Neuronal stem cell (in vitro differentiated cells): ENCODE data around the gene MZT2B.
"Not testable (repeated sequence)": the region's sequence is repeated elsewhere in the genome, so short reads cannot be mapped to it uniquely, and the experiment has no call there.

ENCODE experiments used
- DNase-seq: peaks from one replicate; pipeline ENCODE4 v3.0.0-alpha.2; 2013; ENCODE audit warnings: low spot score
- H2AFZ ChIP-seq: one replicate; pipeline ENCODE4 v1.6.1; 2013; ENCODE audit warnings: mild to moderate bottlenecking, low read length, inconsistent platforms
- H2AK5ac ChIP-seq: 2 replicates; pipeline ENCODE4 v1.6.1; 2013; ENCODE audit warnings: low read depth, mild to moderate bottlenecking, inconsistent platforms, low read length, moderate library complexity, mixed read lengths
- H2BK120ac ChIP-seq: 2 replicates; pipeline ENCODE4 v1.6.1; 2013; ENCODE audit warnings: low read depth, mild to moderate bottlenecking, inconsistent platforms, low read length, moderate library complexity, mixed read lengths
- H2BK12ac ChIP-seq: one replicate; pipeline ENCODE4 v1.6.1; 2013; ENCODE audit warnings: low read length, inconsistent platforms
- H2BK15ac ChIP-seq: 2 replicates; pipeline ENCODE4 v1.6.1; 2013; ENCODE audit warnings: mild to moderate bottlenecking, low read length, inconsistent platforms, mixed read lengths
- H2BK5ac ChIP-seq: one replicate; pipeline ENCODE4 v1.6.1; 2013; ENCODE audit warnings: inconsistent platforms, mild to moderate bottlenecking, low read length, moderate library complexity
- H3K14ac ChIP-seq: one replicate; pipeline ENCODE4 v1.6.1; 2013; ENCODE audit warnings: low read length, inconsistent platforms
- H3K18ac ChIP-seq: 2 replicates; pipeline ENCODE4 v1.6.1; 2013; ENCODE audit warnings: low read length, inconsistent platforms
- H3K23ac ChIP-seq: 2 replicates; pipeline ENCODE4 v1.6.1; 2013; ENCODE audit warnings: low read depth, mild to moderate bottlenecking, mixed read lengths, low read length, inconsistent platforms; ENCODE audit not compliant: poor library complexity
- H3K27ac ChIP-seq: replicated peaks from 3 replicates; pipeline ENCODE4 v1.5.1; 2013; ENCODE audit warnings: low read length, inconsistent platforms
- H3K27me3 ChIP-seq, 3 experiments: 2 replicates each; pipeline ENCODE4 v1.6.1; 2013; ENCODE audit warnings: low read length in 3 of 3, mild to moderate bottlenecking in 2 of 3, inconsistent platforms in 1 of 3, low read depth in 1 of 3, mixed read lengths in 1 of 3, moderate library complexity in 1 of 3; ENCODE audit not compliant: control insufficient read depth in 3 of 3, insufficient read depth in 3 of 3
- H3K36me3 ChIP-seq, 2 donors: replicated peaks in 1 of 2; 2 replicates each; pipeline ENCODE4 v1.6.1; 2013; ENCODE audit warnings: low read length in 2 of 2; ENCODE audit not compliant: control insufficient read depth in 2 of 2, insufficient read depth in 2 of 2
- H3K4ac ChIP-seq: 2 replicates; pipeline ENCODE4 v1.6.1; 2013; ENCODE audit warnings: inconsistent platforms, mild to moderate bottlenecking, low read length, moderate library complexity
- H3K4me1 ChIP-seq, 2 donors: 1 replicate in 1 of 2; 2 replicates in 1 of 2; pipeline ENCODE4 v1.6.1; 2013; ENCODE audit warnings: low read length in 2 of 2, low read depth in 1 of 2; ENCODE audit not compliant: control insufficient read depth in 2 of 2, insufficient read depth in 1 of 2
- H3K4me2 ChIP-seq: one replicate; pipeline ENCODE4 v1.6.1; 2013; ENCODE audit warnings: mild to moderate bottlenecking, low read length, inconsistent platforms; ENCODE audit not compliant: insufficient read depth, poor library complexity, severe bottlenecking
- H3K4me3 ChIP-seq, 2 donors: 2 replicates each; pipeline ENCODE4 v1.5.1; 2013; ENCODE audit warnings: low read length in 2 of 2, mild to moderate bottlenecking in 2 of 2, inconsistent platforms in 1 of 2, moderate library complexity in 1 of 2
- H3K79me1 ChIP-seq: one replicate; pipeline ENCODE4 v1.6.1; 2013; ENCODE audit warnings: low read depth, mild to moderate bottlenecking, inconsistent platforms, low read length, moderate library complexity
- H3K9ac ChIP-seq: one replicate; pipeline ENCODE4 v1.6.1; 2013; ENCODE audit warnings: mild to moderate bottlenecking, low read depth, low read length, inconsistent platforms; ENCODE audit not compliant: poor library complexity
- H3K9me3 ChIP-seq, 2 donors: replicated peaks in 1 of 2; 2 replicates each; pipeline versions ENCODE3 to v1.6.1; 2013; ENCODE audit warnings: low read length in 2 of 2, mild to moderate bottlenecking in 2 of 2, inconsistent platforms in 1 of 2, low read depth in 1 of 2, mixed read lengths in 1 of 2, moderate library complexity in 1 of 2; ENCODE audit not compliant: control insufficient read depth in 2 of 2, insufficient read depth in 1 of 2
- H4K8ac ChIP-seq: one replicate; pipeline ENCODE4 v1.6.1; 2013; ENCODE audit warnings: low read depth, mild to moderate bottlenecking, inconsistent platforms, low read length, moderate library complexity
- H4K91ac ChIP-seq: one replicate; pipeline ENCODE4 v1.6.1; 2013; ENCODE audit warnings: low read length, low read depth, mild to moderate bottlenecking, inconsistent platforms; ENCODE audit not compliant: poor library complexity
- WGBS, 2 donors: extraction: QIAGEN DNeasy Blood & Tissue Kit; methylation state at CpG; one replicate each; pipeline ENCODE4 v1.1.7; 2013; ENCODE audit warnings: missing lambda C conversion rate in 2 of 2, mixed read lengths in 1 of 2; ENCODE audit not compliant: insufficient read length in 2 of 2, insufficient replicate concordance in 1 of 2; ENCODE audit errors: extremely low coverage in 2 of 2; 5-methylcytosine and 5-hydroxymethylcytosine counted together

The MZT2B gene

GRCh38 chr2:130186391-130186790 is 4.3 kb downstream of the MZT2B start:
- Histone ChIP-seq H3K9ac (no peak overlapping the region), H3K4me2 (no peak overlapping the region), H2AFZ (no peak overlapping the region), H3K18ac (no peak overlapping the region), H2BK15ac (no peak overlapping the region), H3K79me1 (peaks cover 4% of the 10 kb centered on the region), H3K4ac (no peak overlapping the region), H3K36me3 (peaks cover 4 to 19% of the 10 kb centered on the region in 2 donors), H4K91ac (no peak overlapping the region), H3K27ac (no peak overlapping the region), H3K27me3 (no peaks in the 10 kb centered on the region), H4K8ac (no peak overlapping the region), H2BK120ac (no peak overlapping the region), H3K4me1 (peaks cover 14 to 15% of the 10 kb centered on the region in 2 donors), H2BK5ac (no peak overlapping the region), H3K23ac (no peak overlapping the region), H3K4me3 (no peak overlapping the region), H3K9me3 (no peaks in the 10 kb centered on the region), H2AK5ac (no peak overlapping the region), H2BK12ac (no peak overlapping the region), H3K14ac (no peak overlapping the region)
- no peak for DNase-seq
- no CpG with 5 or more reads among the region's 5 CpGs for WGBS, 2 donors

GRCh38 chr2:130187268-130187667 is 5.2 kb downstream of the MZT2B start:
- Histone ChIP-seq H2BK15ac (no peak overlapping the region), H3K14ac (no peak overlapping the region), H3K27me3 (no peaks in the 10 kb centered on the region), H2AK5ac (no peak overlapping the region), H3K79me1 (peaks cover 4% of the 10 kb centered on the region), H3K36me3 (peaks cover 4 to 19% of the 10 kb centered on the region in 2 donors), H3K4me2 (no peak overlapping the region), H3K9ac (no peak overlapping the region), H3K9me3 (no peaks in the 10 kb centered on the region), H2BK120ac (no peak overlapping the region), H2BK12ac (no peak overlapping the region), H3K4me1 (peaks cover 14 to 15% of the 10 kb centered on the region in 2 donors), H3K23ac (no peak overlapping the region), H3K4me3 (no peak overlapping the region), H4K8ac (no peak overlapping the region), H3K27ac (no peak overlapping the region), H2AFZ (no peak overlapping the region), H4K91ac (no peak overlapping the region), H2BK5ac (no peak overlapping the region), H3K4ac (no peak overlapping the region), H3K18ac (no peak overlapping the region)
- no CpG with 5 or more reads among the region's 8 CpGs for WGBS, 2 donors
- DNase-seq = no peak

- H3K9me3 ChIP-seq, H3K4ac ChIP-seq, H4K8ac ChIP-seq, H2AFZ ChIP-seq, H3K14ac ChIP-seq, H4K91ac ChIP-seq, H2AK5ac ChIP-seq, H3K4me3 ChIP-seq, H3K79me1 ChIP-seq, H3K9ac ChIP-seq, H2BK12ac ChIP-seq, H2BK5ac ChIP-seq, H3K27ac ChIP-seq, H3K18ac ChIP-seq, H3K27me3 ChIP-seq, H2BK120ac ChIP-seq, H3K23ac ChIP-seq, DNase-seq, H2BK15ac ChIP-seq, H3K4me2 ChIP-seq: not testable (repeated sequence)
- no CpG with 5 or more reads among the region's 17 CpGs for WGBS, 2 donors
- peaks cover 4 to 19% of the 10 kb centered on the region in 2 donors for H3K36me3 ChIP-seq
- peaks cover 10 to 11% of the 10 kb centered on the region in 2 donors for H3K4me1 ChIP-seq
Observed at GRCh38 chr2:130187859-130188792, 6.1 kb downstream of the MZT2B start.

GRCh38 chr2:130188958-130189357 is 6.9 kb downstream of the MZT2B start:
- H3K18ac ChIP-seq, H4K91ac ChIP-seq, H2AK5ac ChIP-seq, H2AFZ ChIP-seq, H3K23ac ChIP-seq, H4K8ac ChIP-seq, H3K27ac ChIP-seq, H3K9ac ChIP-seq, H2BK120ac ChIP-seq, H2BK15ac ChIP-seq, H3K4me2 ChIP-seq, H3K4me1 ChIP-seq, H3K79me1 ChIP-seq, H3K4ac ChIP-seq, H3K9me3 ChIP-seq, H3K4me3 ChIP-seq, H2BK5ac ChIP-seq, DNase-seq, H3K14ac ChIP-seq, H3K27me3 ChIP-seq, H2BK12ac ChIP-seq: not testable (repeated sequence)
- peaks cover 4 to 17% of the 10 kb centered on the region in 2 donors for H3K36me3 ChIP-seq
- WGBS, 2 donors = no CpG with 5 or more reads among the region's 4 CpGs
